Astrocyte (in vitro differentiated cells and primary cell): ENCODE data around the gene CPNE5.

ENCODE experiments used
- CTCF ChIP-seq: IDR thresholded peaks from 2 replicates; pipeline ENCODE4 v1.5.1; 2011; ENCODE audit warnings: low read depth, mild to moderate bottlenecking, inconsistent platforms, low read length, moderate library complexity; ENCODE audit not compliant: insufficient read depth
- EZH2 ChIP-seq: IDR thresholded peaks from 2 replicates; pipeline ENCODE4 v1.6.1; 2012; ENCODE audit warnings: mild to moderate bottlenecking, low read length, inconsistent platforms; ENCODE audit not compliant: insufficient read depth

- no peak for TF ChIP-seq CTCF
- TF ChIP-seq EZH2 = no peak
Measured at GRCh38 chr6:36857325-36857724, 18.1 kb upstream of the CPNE5 start.
